HTERT RPE-1 (cell line): Measurements from ENCODE around the gene ZNF598.
"Not testable (repeated sequence)": the region's sequence is repeated elsewhere in the genome, so short reads cannot be mapped to it uniquely, and the experiment has no call there.

Experiments
- in situ Hi-C: fragments of 300-500 bp; cut with MboI; formaldehyde crosslinking; loops from 4 replicates; pipeline ENCODE4 v1.14.3; 2020; ENCODE audit warnings: low sequenced_read_pairs

The ZNF598 gene

GRCh38 chr16:1977875-1978268, 31.7 kb downstream of the ZNF598 start:
- in situ Hi-C loops = no loop called here

DNA sequence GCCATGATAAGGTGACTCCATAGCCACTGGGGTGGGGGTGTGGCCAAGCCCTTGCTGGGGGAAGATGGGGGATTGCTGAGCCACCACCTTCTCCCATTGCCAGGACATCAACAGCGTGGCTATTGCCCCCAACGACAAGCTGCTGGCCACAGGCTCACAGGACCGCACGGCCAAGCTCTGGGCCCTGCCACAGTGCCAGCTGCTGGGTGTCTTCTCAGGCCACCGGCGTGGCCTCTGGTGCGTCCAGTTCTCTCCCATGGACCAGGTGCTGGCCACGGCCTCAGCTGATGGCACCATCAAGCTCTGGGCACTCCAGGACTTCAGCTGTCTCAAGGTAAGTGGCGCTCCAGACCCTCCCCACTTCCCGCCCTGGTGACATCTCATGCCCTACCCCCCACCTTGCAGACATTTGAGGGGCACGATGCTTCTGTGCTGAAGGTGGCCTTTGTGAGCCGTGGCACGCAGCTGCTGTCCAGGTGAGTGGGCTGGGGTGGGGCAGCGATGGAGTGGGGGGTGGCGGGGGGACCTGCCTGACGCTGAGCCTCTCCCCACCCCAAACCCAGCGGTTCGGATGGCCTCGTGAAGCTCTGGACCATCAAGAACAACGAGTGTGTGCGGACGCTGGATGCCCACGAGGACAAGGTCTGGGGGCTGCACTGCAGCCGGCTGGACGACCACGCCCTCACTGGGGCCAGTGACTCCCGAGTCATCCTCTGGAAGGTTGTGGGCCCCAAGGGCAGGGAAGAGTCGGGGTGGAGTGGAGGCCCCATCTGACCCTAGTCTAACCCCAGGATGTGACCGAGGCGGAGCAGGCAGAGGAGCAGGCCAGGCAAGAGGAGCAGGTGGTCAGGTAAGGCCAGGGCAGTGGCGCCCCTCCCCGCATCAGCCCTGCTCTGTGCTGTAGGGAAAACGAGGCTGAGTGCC, 32.4 kb downstream of the ZNF598 start:
- in situ Hi-C loops = no loop called here

GRCh38 chr16:1976216-1976520, 33.5 kb downstream of the ZNF598 start:
- in situ Hi-C loops = no loop called here

DNA sequence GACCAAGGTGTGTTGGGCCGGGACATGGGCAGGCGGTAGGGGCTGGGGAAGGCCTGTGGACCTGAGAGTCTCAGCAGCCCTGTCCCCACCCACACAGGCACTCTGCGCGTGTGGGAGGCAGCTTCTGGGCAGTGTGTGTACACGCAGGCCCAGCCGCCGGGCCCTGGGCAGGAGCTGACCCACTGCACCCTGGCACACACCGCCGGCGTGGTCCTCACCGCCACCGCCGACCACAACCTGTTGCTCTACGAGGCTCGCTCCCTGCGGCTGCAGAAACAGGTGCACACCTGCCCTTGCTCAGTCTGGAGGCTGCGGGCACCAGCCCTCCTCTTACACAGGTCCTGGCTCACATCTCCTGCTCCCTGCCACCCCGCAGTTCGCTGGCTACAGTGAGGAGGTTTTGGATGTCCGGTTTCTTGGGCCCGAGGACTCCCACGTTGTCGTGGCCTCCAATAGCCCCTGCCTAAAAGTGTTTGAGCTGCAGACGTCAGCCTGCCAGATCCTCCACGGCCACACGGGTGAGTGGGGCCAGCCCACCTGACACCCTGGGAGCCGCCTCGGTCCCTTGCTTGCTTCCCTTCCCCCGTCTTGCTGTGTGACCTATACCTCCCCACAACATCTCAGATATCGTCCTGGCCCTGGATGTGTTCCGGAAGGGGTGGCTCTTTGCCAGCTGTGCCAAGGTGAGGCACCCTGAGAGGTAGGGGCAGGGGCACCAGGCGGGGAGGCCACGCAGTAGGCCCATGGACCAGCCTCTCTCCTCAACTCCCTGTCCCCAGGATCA, 34.0 kb downstream of the ZNF598 start:
- in situ Hi-C loops = no loop called here

GRCh38 chr16:1974157-1975070, 35.2 kb downstream of the ZNF598 start:
- in situ Hi-C loops = no loop called here

- in situ Hi-C loops = no loop called here
These were observed 36.0 kb downstream of the ZNF598 start for GRCh38 chr16:1973461-1974156.

GRCh38 chr16:1972490-1972877, 37.1 kb downstream of the ZNF598 start:
- in situ Hi-C loops = no loop called here

- in situ Hi-C loops = no loop called here
These were observed 37.7 kb downstream of the ZNF598 start, which contains the start of gene TBL3 for GRCh38 chr16:1971796-1972489. TSS of gene TBL3 (plus strand) at chr16:1972053. CDS start at chr16:1972165, 112 bp downstream.

- in situ Hi-C loops = no loop called here
These were observed 41.3 kb downstream of the ZNF598 start for GRCh38 chr16:1968146-1968953.

DNA sequence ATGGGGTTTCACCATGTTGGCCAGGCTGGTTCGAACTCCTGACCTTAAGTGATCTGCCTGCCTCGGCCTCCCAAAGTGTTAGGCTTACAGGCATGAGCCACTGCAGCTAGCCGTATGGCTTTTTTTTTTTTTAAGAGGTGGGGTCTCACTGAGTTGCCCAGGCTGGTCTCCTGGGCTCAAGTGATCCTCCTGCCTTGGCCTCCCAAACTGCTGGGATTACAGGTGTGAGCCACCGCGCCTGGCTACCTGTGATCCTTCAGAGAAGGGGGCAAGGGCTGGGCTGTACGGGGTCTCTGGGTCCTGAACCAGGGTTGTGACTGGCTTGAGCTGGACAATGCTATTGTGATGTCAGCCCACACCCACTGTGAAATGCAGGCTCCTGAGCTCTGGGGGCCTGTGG, 43.2 kb downstream of the ZNF598 start, which contains the start of gene RNF151:
Gene RNF151, plus strand, starts transcription at position 397 of the 400 bp plus-strand sequence. CDS start 26 bp downstream, outside the sequence.
- in situ Hi-C loops = no loop called here

DNA sequence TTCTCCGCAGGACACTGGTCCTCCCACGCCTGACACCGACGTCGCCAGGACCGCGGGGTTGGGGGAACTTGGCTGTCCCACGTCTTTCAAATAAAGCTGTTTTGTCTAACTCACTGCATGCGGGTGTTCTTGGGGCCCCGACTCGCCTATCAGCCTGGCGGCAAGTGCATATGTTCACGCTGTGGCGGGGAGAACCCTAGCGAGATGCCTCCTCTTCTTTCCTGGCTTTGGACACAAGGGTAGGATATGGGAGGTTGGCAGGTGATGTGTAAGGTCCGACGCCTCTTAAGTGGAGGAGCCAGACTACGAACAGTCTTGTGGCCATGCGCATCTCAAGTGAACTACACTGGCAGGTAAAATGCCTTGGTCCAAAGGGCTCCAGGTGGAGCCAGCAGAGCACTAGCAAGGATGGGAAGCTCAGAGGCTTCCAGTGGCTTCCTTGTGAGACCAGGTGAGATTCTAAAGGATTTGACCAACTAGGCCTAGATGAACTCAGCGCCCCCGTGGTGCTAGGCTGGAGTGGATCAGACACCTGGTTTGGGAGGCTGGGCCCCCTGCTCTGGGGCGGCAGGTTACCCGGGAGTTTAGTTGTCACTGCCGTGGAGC, 44.1 kb downstream of the ZNF598 start:
- in situ Hi-C loops = no loop called here

DNA sequence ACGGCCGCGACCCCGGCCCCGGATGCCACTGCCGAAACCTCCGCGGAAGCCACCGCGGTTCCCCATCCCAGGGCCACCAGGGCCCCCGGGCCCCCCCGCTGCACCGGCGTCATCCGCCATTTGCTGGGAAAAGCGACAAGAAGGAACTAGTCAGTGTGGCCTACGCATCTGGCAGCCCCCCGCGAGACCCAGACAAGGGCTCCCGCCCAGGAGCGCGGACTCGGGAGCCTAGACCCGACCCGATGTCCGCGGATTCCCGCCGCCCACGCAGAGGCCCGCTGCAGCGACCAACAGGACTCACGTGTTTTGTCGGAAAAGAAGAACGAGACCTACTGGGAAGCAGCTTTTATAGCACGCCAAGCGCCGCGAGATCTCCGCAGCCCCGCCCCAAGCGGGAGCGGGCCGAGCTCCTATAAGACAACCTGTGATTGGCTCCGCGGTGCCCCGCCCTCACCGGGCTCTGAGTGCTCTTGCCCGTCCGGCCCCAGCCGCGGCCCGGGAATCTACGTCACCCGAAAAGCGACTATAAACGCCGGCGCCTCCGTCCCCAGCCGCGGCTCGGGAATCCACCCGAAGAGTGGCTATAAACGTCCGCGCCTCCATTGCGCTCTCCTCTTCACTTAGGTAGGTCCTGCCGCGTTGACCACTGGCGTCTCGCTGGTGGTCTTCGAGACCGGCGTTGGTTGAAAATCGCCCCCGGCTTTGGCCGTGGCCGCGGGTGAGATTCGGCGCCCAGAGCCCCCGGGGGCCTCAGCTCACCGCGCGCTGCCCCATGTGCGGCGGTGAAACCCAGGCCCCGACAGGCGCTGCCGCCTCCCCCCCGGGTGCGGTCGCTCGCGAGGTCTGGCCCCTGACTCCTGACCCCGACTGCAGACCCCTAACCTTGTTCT, 44.9 kb downstream of the ZNF598 start, which contains the start of gene RPS2:
Gene RPS2, minus strand, starts transcription at position 321 of the 890 bp plus-strand sequence. Its CDS starts 201 bp downstream, at position 120.
- in situ Hi-C loops = no loop called here

GRCh38 chr16:1963806-1964505, 45.7 kb downstream of the ZNF598 start:
- in situ Hi-C loops = no loop called here

DNA sequence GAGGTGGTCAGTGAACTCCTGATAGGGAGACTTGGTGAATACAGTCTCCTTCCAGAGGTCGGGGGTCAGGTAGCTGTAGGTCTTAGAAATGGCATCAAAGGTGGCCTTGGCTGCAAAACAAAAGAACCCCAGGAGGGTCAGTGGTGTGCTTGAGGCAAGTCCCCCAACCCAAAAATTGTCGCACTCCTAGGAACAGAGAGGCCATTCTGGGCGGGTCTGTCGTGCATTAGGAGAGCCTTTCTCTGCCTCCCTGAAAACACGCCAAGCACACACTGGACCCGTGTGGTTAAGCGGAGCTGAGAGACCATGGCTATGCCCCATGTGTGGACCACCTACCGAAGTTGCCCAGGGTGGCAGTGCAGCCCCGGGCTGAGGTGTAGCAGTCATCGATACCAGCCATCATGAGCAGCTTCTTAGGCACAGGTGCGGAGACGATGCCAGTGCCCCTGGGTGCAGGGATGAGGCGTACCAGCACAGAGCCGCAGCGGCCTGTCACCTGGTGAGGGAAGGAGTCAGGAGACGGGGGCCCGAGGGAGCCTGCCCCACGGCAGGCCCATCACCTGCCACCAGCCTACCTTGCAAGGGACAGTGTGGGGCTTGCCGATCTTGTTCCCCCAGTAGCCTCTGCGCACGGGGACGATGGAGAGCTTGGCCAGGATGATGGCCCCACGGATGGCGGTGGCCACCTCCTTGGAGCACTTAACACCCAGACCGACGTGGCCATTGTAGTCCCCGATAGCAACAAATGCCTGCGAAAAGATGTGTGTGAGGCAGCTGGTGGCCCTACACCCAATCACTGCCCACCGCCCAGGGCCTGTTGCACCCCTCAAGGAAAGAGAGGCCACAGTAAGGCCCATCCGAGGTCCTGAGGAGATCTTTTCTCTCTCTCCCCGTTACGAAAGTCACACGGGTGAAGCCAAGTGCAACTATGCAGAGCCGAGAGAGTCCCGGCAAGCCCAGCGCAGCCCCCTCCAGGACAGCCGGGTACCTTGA, 47.2 kb downstream of the ZNF598 start:
- in situ Hi-C loops = not testable (repeated sequence)

GRCh38 chr16:1961651-1962067, 48.0 kb downstream of the ZNF598 start:
- in situ Hi-C loops = no loop called here
